HG03558 (cell line): Measurements from ENCODE around the gene IMPG2.

ENCODE experiments used
- ATAC-seq: cut with Tn5 transposase; IDR thresholded peaks from one replicate; pipeline ENCODE4 v1.9.1; 2021; ENCODE audit warnings: moderate number of reproducible peaks; ENCODE audit not compliant: unreplicated experiment; ENCODE audit errors: extremely low read depth

Gene IMPG2

DNA sequence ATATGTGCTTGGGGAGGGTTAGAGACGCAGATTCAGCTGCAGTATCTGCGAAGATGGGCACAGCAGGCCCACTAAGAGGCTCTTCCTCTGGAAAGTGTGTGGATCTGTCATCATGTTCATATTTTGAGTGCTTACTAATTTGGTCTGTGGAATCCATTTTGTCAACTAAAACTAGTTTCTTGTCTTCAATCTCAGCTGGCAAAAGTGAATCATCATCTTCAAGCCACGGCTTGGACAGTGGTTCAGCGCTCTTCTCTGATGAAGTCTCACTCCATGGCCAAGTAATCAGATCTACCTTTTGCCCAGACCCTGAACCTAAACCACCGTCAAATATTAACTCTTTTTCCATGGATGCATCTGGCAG is 76.2 kb downstream of the IMPG2 start:
- ATAC-seq, result no peak

DNA sequence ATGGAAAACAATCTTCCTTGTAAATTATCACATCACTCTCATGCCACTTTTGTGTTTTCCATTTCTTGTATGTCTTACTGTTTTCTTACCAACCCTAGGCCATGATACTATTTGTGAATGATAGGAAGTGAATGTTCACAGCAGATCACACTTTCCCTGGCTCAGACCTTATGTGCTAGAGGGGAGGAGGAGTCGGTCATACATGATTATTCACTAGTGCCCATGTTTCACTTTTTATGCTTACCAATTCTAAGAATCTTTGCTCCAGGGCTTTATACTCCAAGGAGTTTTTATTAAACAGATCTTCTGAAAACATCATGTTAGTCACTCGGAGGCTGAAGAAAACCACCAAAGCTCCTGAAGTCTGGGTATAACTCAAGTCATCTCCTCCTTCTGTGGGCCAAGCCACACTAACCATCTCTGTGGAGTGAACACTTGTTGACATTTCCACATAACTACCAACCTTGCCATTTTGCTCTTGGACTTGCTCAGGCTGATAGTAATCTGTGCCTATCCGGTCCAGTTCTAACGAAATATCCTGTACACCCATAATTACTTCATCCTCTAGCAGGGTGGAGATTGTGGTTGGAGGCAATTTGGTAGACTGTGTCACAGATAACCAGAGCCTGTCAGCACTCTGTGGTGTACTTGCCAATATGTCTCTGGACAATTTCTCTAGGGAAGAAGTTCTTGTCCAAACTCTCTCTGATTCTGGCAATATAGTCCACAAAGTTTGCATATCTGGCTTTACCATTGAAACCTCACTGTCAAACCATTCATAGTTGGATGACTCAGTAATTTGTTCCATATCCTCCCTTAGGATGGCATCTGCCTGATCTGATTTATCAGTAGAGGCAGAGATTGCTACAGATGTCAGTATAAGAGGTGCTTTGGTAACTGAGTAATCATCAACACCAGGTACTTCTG is 76.8 kb downstream of the IMPG2 start:
- no peak for ATAC-seq

DNA sequence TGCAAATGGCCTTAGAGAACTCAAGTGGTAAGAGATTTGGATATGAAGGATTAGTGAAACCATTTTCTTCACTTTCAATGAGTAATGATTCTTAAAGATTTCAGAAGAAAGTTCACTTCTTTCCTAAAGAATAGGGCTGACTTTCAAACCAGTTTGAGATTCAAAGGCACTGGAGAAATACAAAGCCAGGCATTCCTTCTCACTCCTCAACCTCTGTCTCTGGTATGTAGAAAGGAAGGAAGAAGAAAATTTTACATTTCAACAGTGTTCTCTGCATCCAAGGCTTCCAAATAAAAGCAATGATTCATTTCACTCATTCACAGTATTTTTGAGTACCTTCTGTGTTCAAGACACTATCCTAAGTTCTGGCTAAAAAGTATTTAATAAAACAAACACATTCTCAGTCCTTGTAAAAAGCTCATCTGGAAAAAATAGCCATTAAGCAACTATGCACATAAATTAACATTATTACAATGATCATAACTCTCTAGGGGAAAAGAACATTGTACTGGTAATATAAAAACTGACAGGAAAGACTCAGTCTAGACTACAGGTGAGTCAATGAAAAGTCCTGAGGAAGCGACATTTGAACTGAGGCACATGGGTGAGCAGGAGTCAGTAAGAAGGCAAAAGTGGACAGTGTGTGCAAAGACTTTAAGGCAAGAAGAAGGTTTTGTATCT is 79.5 kb downstream of the IMPG2 start:
- ATAC-seq, result no peak

DNA sequence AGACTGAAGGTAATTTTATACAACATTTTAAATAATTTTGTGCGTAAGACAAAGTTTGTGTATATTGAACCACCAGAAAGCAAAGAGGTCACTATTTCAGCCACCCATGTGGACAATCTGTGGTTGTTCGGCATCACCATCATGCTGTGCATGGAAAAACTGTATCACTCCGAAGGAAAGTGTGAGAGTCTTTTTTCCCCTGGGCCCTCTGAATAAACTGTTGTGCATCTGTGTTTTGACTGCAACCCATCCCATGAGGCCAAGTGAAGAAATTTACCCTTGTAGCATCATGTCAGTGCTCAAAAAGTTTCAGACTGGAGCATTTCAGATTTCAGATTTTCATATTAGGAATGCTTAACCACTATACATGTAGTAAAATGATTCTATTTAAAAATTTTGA is 85.3 kb downstream of the IMPG2 start:
- ATAC-seq, result no peak

DNA sequence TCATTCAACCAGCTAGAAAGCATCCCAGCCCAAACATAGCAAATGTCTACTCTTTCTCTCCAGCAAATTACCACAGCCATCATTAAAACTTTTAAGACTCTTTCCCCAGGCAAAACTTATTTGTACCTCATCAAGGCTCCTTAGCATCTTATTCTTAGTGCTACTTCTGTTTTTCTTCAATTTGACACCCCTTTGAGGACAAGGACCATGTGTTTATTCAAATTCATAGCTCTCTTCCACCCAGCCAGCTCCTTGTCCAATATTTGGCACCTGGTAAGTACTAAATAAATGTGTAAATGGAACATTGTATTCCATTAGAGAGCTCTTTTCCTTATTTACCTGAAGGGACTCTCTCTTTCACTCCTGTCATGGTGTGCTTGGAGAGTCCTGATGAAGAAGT is 89.8 kb downstream of the IMPG2 start:
- no peak for ATAC-seq

DNA sequence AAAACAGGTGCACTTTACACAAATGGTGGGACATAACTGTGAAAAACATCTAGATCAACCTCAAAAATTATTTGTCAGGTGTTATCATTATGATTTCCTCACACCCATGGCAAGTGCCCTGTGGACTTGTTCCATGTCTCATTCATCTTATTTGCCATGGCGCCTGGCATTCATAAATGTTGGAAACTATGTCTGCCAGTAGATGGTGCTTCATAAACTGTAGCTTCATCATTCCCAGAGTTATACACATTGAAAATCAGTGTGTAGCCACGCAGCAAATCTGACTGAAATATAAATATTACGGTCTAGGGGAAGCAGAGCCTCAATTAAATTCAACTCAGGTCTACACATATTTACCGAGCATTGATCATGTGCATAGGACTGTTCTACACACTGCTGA is 90.7 kb downstream of the IMPG2 start:
- no peak for ATAC-seq

DNA sequence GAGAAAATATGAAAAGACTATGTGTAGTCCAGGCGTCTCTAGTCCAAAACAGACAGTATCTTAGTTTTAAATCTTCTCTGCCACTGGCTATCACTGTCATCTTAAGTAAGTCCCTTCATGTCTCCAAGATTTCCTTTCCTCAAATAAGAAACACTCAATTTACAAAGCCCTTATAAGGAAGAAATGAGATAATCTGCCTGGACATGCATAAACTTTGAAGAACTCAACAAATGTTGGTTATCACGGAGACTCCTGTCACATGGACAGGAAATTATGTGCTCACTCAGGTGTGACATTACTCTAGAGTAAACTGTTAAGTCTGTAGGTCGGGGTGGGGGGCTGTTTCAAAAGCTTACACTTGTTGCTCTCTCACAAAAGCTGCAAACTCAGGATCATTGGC is 91.9 kb downstream of the IMPG2 start:
- ATAC-seq, result no peak

DNA sequence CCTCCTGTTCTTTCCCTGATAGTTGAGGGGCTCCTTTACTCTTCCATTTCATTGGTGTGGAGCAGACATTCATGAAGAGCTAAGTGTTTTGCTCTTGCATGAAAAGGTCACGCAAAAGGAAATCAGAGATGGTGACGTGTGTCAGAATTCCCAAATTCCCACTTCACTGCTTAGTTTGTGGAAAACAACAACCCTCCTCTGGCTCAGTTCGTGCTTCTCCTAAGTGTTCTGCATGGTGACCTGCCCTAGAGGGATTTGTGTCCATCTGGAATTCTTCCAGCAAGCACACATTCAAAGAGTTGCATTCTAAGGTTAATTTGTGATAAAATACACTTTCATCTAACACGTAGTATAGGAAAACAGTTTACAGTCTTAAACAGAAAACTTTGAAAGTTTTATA is 95.6 kb downstream of the IMPG2 start:
- ATAC-seq, result no peak

DNA sequence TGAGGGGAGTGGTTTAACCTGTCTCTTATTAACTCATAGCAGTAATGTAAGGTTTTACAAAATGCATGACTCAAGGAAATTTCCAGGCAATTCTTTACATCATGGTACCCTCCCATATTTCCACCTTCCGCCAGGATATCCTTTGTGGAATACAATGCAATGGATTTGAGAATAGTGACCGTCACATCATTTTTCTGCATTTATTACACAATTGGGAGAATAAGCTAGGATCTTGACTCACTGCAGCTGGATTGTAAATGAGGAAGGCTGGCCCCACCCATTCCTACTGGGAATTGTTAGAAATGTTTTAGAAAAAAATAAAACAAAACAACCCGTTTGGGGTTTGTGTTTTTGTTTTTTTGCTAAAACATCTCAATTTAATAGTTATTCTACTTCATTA is 97.4 kb downstream of the IMPG2 start:
- no peak for ATAC-seq

DNA sequence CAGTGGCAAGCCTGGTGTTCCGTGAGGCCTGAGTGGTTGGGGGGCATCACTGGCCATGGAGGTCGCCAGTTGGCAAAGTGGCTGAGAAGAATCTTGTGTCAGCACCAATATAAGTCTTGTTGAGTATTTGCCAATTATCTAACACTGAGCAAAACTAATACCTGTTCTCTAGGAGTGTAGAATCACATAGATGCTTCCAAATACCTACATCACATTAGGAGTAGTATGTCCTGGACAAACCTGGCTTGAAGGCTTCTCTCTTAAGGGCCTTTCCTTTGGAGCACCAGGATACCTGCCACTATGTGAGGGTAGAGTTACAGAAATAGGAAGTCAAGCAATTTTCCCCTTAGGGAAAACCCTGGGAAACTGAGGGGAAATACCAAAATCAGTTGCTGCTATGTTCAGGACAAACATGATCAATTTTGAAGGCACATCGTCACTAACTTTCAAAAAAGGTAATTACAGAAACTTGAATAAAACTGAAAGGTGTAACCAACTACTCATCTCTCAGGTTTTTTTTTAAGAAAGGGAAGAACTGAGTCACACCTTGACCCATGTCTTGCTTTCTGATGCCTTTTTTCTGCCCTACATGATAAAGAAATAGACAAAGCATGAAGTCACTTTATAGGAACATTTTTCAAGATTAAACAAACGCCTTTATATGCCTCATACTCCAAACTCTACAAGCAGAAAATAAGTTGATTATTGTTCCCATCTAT is 100.4 kb downstream of the IMPG2 start:
- no peak for ATAC-seq

DNA sequence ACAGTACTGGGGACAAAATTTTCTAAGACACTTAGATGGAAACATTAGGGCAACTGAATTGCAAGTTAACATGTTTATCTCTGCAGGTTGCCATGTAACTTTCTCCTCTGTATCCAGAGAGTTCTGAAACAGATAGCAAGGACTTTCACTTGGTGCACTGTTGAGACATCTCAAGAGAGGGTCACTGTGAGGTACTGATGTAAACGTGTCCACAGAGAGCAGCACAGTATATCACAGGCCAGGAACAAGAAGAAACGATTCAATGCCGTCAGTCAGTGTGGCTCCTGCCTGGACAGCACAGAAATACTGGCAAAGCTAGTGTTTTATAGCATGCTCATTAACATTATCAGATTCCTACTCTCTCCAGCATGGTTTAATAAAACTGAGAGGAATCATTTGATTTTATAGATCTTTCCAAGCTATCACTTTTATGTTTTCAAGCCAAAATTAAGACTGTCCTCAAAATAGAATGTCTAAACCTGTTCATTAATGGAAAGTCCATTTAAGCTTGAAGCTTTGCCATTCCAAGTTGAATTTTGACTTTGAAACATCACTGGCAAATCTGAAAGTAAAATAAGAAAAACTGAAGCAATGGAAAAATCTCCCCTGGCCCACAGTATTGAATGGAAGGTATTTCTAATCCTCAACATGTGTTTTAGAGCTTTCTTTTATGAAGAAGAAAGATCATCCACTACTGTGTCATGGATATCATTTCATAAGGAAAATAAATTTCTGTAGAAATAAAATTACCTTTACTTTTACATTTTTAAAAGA is 102.7 kb downstream of the IMPG2 start:
- no peak for ATAC-seq

DNA sequence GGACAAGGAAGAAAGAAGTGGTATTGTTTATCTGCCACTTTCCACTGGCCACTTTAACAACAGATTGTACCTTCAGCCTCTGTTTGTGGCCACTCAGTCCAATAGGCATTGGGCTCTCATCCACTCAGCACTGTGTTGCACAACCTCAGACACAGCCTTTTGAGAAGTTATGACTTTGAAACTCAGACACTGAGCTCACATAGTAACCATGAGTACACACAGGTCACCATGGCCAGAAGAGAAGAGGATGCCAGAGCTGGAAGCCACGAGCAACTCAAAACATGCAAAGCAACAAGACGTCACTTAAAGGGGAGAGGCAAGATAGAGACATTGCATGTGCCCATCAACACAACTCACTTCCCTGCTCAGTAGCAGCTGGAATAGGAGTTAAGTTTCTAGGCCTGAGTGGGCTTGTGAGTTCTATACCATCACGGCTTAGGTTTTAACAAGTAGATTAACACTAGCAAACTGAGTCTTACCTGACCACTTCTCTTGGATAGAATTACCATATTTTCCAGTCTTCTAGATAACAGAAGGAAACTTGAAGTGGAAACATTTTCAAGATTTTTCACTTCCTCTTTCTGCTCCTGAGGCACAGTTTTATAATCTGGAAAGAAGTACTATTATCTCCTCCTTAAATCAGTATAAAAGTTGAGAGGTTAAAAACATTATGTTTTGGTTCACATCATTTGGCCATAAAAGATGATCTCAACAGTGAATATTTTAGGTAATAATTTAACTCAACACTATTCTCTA is 103.5 kb downstream of the IMPG2 start:
- ATAC-seq, result no peak

DNA sequence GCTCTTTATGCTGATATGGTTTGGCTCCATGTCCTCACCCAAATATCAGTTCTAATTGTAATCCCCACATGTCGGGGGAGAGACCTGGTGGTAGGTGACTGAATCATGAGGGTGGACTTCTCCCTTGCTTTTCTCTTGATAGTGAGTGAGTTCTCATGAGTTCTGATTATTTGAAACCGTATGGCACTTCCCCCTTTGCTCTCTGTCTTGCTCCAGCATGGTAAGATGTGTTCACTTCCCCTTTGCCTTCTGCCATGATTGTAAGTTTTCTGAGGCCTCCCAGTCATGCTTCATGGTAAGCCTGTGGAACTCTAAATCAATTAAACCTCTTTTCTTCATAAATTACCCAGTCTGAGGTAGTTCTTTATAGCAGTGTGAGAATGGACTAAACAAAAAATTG is 107.6 kb downstream of the IMPG2 start:
- ATAC-seq, result no peak

DNA sequence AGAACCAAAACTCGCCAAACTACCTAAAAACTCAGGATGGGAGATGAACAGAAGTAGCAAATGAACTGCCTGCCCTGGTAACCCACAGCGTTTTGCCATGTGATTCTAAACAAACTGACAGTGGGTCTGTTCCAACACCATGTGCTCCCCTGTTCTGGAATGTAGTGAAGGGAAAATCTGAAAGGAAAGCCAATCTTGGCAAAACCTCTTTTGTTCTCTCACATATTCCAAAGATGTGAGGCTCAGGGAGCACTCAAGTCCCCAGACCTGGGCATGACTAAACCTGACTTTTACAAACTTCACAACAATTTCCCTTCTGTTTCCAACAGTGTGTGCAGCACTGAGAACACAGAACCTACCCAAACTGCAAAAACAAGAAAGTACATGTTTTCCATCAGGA is 116.1 kb downstream of the IMPG2 start:
- no peak for ATAC-seq

DNA sequence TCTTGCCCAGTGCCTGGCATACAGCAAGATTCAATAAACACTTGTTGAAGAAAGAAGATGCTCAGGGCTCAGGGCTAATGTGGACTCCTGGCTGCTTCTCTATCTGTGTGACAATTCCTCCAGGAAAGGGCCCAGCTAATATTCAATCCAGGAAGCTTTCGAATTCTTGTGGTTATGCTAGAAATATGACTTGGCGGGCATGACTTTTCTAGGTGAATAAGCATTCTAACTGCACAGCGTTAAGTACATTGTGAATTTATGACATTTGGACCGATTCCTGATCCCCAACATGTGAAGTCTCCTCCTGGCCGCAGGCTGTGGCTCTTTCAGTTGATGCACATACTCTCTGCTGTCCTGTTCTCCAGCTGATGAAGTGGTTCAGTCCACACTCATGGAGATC is 117.0 kb downstream of the IMPG2 start:
- no peak for ATAC-seq

DNA sequence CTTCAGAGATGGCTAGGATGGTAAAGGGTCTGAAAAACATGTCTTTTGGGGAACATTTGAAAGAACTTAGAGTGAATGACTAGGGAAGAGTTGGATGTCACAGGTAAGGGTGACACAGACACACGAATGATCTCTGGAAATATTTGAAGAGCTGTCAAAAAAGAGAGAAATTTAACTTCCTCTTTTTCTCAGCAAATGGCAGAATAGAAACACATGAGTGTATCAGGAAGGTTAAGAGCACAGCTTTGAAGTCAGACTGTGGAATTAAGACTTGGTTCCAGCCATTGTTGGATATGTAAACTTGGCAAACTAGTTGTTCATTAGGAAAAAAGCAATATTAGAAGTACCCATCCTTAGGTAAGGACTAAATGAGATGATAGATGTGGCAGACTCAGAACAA is 117.7 kb downstream of the IMPG2 start:
- ATAC-seq, result no peak

DNA sequence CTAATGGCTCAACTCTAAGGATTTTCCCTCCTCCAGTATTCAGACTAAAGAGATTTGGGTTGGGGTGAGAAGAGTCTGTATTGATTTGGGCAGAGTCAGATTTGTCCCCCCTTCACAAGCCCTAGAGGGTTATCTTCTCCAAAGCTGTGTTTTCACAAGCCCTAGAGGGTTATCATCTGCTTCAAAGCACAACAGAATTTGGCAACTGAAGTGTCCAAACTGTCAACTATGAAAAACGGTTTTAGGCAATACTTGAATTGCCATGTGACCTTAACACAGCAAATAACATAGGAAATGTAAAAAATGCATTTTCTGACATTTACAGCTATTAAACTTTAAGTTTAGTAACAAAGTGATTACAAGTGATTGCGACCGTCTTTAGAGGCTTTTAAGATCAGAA is 119.9 kb downstream of the IMPG2 start:
- no peak for ATAC-seq

DNA sequence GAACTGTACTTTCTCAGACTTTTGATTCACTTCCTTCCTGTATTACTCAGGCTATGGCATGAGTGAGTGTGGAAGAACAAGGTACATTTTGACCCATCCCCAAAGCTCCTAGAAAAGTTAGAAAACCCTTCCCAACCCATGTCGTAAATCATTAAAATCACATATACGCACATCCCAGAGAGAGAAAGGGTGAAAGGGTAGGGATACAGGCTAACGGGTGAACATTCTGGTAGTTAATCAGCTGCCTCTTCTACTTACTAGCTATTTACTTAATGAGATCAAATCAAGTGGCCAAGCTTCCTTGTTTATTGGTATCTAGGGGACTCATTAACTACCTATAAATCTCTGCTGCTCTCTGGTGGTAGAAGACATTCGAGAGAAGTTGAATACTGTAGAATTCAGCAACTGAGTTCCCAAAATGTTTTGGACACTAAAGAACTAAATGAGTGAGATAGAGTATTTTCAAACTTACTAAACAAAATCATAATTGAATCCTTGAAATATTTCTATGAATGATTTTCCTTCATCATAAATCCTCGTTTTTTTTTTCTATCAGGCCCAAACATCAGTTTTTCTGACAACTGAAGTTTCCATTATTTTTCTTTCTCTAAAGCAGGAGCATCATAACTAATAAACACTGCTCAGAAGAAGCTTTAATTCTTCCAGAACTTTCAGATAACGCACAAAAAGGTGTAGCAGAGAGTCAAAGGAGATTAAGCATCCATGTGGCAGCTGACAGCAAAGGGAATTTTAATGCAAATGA is 124.2 kb downstream of the IMPG2 start:
- ATAC-seq, result no peak

DNA sequence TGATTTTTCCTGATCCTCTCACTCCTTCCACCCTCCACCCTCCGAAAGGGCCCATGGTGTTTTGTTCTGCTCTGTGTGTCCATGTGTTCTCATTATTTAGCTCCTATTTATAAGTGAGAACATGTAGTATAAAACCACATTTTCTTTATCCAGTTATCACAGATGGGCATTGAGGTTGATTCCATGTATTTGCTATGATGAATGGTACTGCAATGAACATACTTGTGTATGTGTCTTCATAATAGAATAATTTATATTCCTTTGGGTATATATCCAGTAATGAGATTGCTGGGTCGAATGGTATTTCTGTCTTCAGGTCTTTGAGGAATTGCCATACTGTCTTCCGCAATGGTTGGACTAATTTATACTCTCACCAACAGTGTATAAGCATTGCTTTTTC is 126.0 kb downstream of the IMPG2 start:
- ATAC-seq, result no peak
